Adrenal gland (tissue), 12 donors: Measurements from ENCODE around the gene ZNF467. TPM values are rescaled to one million over a fixed set of nuclear protein-coding genes. Genes with fewer than 3 reads are reported as not detected.

Source experiments
- DNase-seq, 7 donors: peaks; one replicate each; pipeline ENCODE4 v3.0.0-alpha.2; 2019 to 2020
- H3K27ac ChIP-seq, 5 donors: fragments of 200-600 bp; sonication (generic) in 4 of 5; 1 replicate in 3 of 5; 2 replicates in 2 of 5; pipeline versions ENCODE4 v1.5.1 to v1.8.0; 2016 to 2020; ENCODE audit warnings: mild to moderate bottlenecking in 1 of 5
- H3K27me3 ChIP-seq: fragments of 200-600 bp; 2 replicates; pipeline ENCODE4 v1.8.0; 2021
- H3K36me3 ChIP-seq, 2 donors: fragments of 200-600 bp; replicated peaks in 1 of 2; 1 replicate in 1 of 2; 2 replicates in 1 of 2; pipeline versions ENCODE4 v1.5.1 to v1.8.0; 2018 to 2022
- H3K4me1 ChIP-seq, 2 donors: fragments of 200-600 bp; replicated peaks in 1 of 2; 1 replicate in 1 of 2; 2 replicates in 1 of 2; pipeline versions ENCODE4 v1.5.1 to v1.8.0; 2018 to 2021
- H3K4me3 ChIP-seq, 4 donors: fragments of 200-600 bp; sonication (generic) in 3 of 4; one replicate each; pipeline ENCODE4 v1.5.1; 2016 to 2018
- H3K9me3 ChIP-seq, 3 donors: fragments of 200-600 bp; sonication (generic) in 1 of 3; replicated peaks in 1 of 3; 1 replicate in 2 of 3; 2 replicates in 1 of 3; pipeline versions ENCODE4 v1.5.1 to v1.8.0; 2016 to 2021
- POLR2A ChIP-seq, 2 donors: fragments of 450-650 bp; IDR thresholded peaks; one replicate each; pipeline ENCODE4 v1.6.1; 2017; ENCODE audit warnings: antibody characterized with exemption in 2 of 2, mild to moderate bottlenecking in 2 of 2, moderate library complexity in 1 of 2
- WGBS, 4 donors: extraction: QIAGEN DNeasy Blood & Tissue Kit in 2 of 4; methylation state at CpG; one replicate each; pipeline versions ENCODE4 v1.1.5 to v1.1.7; 2013 to 2017; 5-methylcytosine and 5-hydroxymethylcytosine counted together
- intact Hi-C, 2 donors: fragments of 100-400 bp; cut with DNase I; formaldehyde crosslinking; loops; one replicate each; pipeline versions ENCODE4 v1.14.1 to v1.15.0; 2022 to 2023
- polyA plus RNA-seq, 3 donors: library from polyadenylated mRNA; stranded (reverse); fragments of 200-250 nt in 2 of 3; fragments of 350-450 nt in 1 of 3; fragmentation: Illumina TruSeq in 1 of 3; extraction: RNeasy Lipid Tissue Mini Kit (QIAGEN cat#74804) in 1 of 3; gene quantifications; one replicate each; pipeline ENCODE4 v1.2.3, GENCODE V29; 2013 to 2014
- total RNA-seq, 9 donors: library from RNA; depleted of rRNA in 4 of 9; stranded (reverse); fragments of >200 nt in 4 of 9; fragments of 120-200 nt in 1 of 9; fragmentation: NEBNext Ultra II Directional in 1 of 9; extraction: Animal tissue kit (Norgen Biotek cat#: 25700) in 1 of 9; gene quantifications; one replicate each; pipeline versions ENCODE4 v1.1.0 to v1.2.4, GENCODE V29; 2013 to 2023
- TF ChIP-seq, protein P1 (sequence below), 6 experiments: fragments of 450-650 bp in 4 of 6; fragments of 200-600 bp in 2 of 6; sonication (generic) in 1 of 6; IDR thresholded peaks; 1 replicate in 5 of 6; 2 replicates in 1 of 6; pipeline versions ENCODE4 v1.5.1 to v1.8.0; 2016 to 2021; ENCODE audit warnings: antibody characterized with exemption in 6 of 6, mild to moderate bottlenecking in 2 of 6, moderate library complexity in 1 of 6
- donor health status: healthy with polysubstance abuse.
- donor health status: Bipolar disorder and iron deficiency.
- donor health status: DM: yes; HTN: yes; CAD: no.
- donor health status: DM: no; HTN: no; CAD: no.
- donor health status: DM: no; HTN: no; CAD: no.
- donor health status: DM: yes; HTN: yes; CAD: no.

The ZNF467 gene
- total and polyA plus RNA-seq, 12 donors = 1.2 to 44.2 (median 18.6) TPM

DNA sequence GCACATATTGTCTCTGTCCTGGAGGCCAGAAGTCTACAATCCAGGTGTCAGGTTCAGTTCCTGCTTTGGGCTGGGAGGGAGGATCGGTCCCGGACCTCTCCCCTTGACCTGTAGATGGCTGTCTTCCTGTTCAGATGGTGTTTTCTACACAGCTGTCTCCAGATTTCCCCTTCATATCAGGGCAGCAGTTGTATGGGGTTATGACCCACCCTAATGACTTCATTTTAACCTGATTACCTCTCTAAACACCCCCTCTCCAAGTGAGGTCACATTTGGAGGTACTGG, 38.7 kb downstream of the ZNF467 start:
- Histone ChIP-seq H3K36me3 (peaks cover 0 to 22% of the 10 kb centered on the region in 2 donors), H3K4me3 (no peak overlapping the region), H3K27ac (no peak overlapping the region), H3K4me1 (no peaks in the 10 kb centered on the region), H3K9me3 (no peaks in the 10 kb centered on the region), H3K27me3 (no peaks in the 10 kb centered on the region)
- no peak for TF ChIP-seq POLR2A (IDR thresholded peaks at IDR 0.05)
- TF ChIP-seq, protein P1, sequence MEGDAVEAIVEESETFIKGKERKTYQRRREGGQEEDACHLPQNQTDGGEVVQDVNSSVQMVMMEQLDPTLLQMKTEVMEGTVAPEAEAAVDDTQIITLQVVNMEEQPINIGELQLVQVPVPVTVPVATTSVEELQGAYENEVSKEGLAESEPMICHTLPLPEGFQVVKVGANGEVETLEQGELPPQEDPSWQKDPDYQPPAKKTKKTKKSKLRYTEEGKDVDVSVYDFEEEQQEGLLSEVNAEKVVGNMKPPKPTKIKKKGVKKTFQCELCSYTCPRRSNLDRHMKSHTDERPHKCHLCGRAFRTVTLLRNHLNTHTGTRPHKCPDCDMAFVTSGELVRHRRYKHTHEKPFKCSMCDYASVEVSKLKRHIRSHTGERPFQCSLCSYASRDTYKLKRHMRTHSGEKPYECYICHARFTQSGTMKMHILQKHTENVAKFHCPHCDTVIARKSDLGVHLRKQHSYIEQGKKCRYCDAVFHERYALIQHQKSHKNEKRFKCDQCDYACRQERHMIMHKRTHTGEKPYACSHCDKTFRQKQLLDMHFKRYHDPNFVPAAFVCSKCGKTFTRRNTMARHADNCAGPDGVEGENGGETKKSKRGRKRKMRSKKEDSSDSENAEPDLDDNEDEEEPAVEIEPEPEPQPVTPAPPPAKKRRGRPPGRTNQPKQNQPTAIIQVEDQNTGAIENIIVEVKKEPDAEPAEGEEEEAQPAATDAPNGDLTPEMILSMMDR (IDR thresholded peaks at IDR 0.05) = no peak
- DNase-seq = no peak
- intact Hi-C loops = no loop called here
- 51 to 70% (median 62%) methylated on average over 2 of the region's 2 CpGs for WGBS, 4 donors

DNA sequence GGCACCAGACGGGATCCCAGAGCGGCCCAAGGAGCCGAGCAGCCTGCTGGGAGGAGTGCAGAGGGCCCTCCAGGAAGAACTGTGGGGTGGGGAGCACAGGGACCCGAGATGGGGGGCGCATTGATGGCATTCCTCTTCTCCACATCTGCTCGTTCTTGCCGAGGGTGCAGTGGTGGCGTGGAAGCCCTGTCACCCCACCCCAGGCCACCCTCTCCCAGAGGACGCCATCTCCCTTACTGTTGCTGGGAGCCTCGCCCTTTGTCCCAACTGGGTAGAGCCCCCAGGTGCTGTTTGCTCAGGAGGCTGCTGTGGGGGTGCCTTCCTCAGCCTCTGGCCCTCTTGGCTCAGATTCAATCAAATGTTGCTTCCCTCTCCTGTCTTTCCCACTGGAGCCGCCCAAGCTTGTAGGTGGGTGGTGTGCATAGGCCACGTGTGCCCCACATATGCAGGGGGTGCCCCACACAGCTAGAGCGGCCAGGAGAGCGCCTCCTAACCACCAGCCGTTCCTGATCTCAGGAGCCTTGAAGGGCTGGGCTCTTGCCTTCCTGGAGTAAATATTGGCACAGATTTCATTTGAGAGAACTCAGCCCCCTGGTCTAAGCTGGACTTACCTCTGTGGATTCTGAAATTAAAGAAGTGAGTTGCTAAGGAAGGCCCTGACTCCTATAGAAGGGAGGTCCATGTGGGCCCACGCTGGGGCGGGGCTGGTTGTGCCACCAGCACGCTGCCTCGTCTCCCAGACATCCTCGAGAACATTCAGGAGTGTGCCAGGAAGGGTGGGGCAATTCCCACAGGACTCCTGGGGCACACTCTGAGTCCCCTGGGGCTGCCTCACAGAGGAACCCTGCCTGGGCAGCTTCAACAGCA, 39.2 kb downstream of the ZNF467 start:
- TF ChIP-seq, protein P1 (IDR thresholded peaks at IDR 0.05) = no peak
- TF ChIP-seq POLR2A (IDR thresholded peaks at IDR 0.05) = no peak
- H3K4me1 ChIP-seq = no peaks in the 10 kb centered on the region
- no peak overlapping the region for H3K27ac ChIP-seq
- no peak overlapping the region for H3K4me3 ChIP-seq
- H3K36me3 ChIP-seq = peaks cover 0 to 28% of the 10 kb centered on the region in 2 donors
- 83 to 90% (median 89%) methylated on average over 13 to 20 of the region's 20 CpGs for WGBS, 4 donors
- DNase-seq = no peak
- no peaks in the 10 kb centered on the region for H3K27me3 ChIP-seq
- intact Hi-C loops = no loop called here
- H3K9me3 ChIP-seq = no peaks in the 10 kb centered on the region

DNA sequence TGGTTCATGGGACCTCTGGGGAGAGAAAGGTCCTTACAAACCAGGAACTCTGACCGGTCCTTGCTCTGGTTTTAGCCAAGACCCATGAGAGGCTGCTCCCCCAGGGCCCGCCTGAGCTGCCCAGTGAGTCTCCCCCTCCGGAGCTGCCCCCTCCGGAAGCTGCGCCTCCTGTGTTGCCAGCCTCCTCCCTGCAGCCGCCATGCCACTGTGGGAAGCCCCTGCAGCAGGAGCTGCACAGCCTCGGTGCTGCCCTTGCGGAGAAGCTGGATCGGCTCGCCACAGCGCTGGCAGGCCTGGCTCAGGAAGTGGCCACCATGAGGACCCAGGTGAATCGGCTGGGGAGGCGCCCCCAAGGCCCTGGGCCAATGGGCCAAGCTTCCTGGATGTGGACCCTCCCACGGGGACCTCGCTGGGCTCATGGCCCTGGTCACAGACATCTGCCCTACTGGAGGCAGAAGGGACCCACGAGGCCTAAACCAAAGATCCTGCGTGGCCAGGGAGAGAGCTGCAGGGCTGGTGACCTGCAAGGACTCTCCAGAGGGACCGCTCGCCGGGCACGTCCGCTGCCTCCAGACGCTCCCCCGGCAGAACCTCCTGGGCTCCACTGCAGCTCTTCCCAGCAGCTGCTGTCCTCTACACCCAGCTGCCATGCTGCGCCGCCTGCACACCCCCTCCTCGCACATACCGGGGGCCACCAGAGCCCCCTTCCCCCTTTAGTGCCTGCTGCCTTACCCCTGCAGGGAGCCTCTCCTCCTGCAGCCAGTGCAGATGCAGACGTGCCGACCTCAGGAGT, 40.1 kb downstream of the ZNF467 start:
- Histone ChIP-seq H3K4me1 (no peaks in the 10 kb centered on the region), H3K4me3 (no peak overlapping the region), H3K9me3 (no peaks in the 10 kb centered on the region), H3K27me3 (no peaks in the 10 kb centered on the region), H3K36me3 (peaks cover 0 to 36% of the 10 kb centered on the region in 2 donors), H3K27ac (no peak overlapping the region)
- TF ChIP-seq POLR2A (IDR thresholded peaks at IDR 0.05) = no peak
- TF ChIP-seq, protein P1 (IDR thresholded peaks at IDR 0.05) = no peak
- intact Hi-C loops = no loop called here
- WGBS, 4 donors = 94 to 96% (median 95%) methylated on average over 7 to 30 of the region's 30 CpGs
- DNase-seq = no peak

DNA sequence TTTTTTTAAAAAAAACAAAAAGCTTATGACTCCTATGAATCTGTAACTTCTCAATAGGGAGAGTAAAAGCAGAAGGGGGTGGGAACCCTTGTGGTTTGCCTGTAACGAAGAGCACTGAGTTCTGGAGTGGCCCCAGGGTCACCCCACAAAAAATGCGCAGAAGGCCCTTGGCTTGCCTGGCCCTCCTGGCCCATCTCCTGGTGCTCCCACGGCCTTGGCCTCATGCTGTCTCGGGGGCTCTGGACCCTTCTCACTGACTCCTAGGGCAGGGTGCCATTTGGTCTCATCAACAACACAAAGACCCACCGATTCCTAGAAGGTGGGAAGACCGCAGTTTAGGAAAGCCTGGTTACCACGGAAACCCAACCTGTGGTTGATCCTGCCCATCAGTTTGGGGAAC, 40.8 kb downstream of the ZNF467 start:
- H3K27ac ChIP-seq = no peak overlapping the region
- no peak overlapping the region for H3K4me3 ChIP-seq
- TF ChIP-seq POLR2A (IDR thresholded peaks at IDR 0.05) = no peak
- TF ChIP-seq, protein P1 (IDR thresholded peaks at IDR 0.05) = no peak
- DNase-seq = no peak
- no peaks in the 10 kb centered on the region for H3K4me1 ChIP-seq
- H3K27me3 ChIP-seq = no peaks in the 10 kb centered on the region
- H3K36me3 ChIP-seq = peaks cover 0 to 37% of the 10 kb centered on the region in 2 donors
- 77 to 89% (median 87%) methylated on average over 3 to 7 of the region's 7 CpGs for WGBS, 4 donors
- intact Hi-C loops = no loop called here
- no peaks in the 10 kb centered on the region for H3K9me3 ChIP-seq
